Measurements from ENCODE around the gene AIMP2.
"Not testable (repeated sequence)": the region's sequence is repeated elsewhere in the genome, so short reads cannot be mapped to it uniquely, and the experiment has no call there.

Gene AIMP2

DNA sequence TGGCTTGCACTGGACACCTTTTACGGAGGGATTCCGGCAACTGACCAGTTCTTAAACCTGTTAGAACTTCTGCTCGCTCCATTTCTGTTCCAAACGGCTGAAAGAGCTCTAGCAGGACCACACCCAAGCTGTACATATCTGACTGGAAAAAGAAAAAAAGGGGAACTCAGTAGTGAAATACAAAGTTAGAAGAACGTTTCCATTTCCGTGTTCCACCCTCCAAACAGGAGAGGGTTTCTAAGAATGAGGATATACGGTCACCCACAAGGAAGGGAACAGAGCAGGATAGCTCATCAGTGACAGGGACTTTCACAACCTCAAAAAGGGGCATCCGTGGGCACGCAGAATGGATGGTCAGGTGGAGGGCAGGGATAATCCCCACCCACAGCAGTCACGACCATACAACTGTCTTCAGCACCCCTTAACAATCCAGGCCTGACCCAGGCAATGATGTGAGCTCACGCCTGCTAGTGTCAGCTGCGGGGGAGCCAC, 17.8 kb downstream of the AIMP2 start:
- DNase-seq = no peak

DNA sequence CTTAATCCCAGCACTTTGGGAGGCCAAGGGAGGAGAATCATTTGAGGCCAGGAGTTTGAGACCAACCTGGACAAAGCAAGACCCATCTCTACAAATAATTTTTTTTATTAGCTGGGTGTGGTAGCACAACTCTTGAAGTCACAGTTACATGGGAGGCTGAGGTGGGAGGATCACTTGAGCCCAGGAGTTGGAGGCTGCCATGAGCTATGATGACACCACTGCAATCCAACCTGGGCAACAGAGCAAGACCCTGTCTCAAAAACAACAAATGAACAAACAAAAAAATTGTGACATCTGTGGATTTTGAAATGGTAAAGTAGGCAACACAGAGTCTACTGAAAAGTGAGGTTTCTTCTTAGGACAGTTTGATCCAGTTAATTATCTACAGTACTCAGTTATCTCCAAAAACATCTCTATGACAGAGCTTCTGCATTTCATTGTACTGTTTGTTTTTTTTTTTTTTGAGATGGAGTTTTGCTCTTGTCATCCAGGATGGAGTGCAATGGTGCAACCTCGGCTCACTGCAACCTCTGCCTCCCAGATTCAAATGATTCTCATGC, 18.8 kb downstream of the AIMP2 start:
- DNase-seq = no peak

- no peak for DNase-seq
Observed at GRCh38 chr7:6028563-6028962, 19.5 kb downstream of the AIMP2 start.

DNA sequence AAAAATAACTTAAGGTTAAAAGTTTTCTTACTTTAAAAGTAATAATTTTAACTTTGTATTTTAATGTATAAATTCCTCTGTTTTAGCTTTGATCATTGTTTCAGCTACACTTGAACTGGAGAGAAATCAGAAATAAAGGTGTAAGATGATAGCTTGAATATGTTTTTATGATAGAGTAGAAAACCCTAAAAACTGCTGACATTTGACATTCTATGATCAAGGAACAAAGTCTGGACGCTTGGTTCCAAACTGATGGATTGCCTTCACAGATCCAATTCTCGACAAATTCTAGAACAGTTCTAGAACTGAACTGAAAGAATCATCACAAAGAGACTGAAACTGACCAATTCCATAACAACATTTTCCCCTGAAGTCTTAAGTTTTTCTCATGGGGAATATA, 21.9 kb downstream of the AIMP2 start, which contains the start of gene ANKRD61:
Gene ANKRD61 (plus strand): TSS at position 389 of the 400 bp plus-strand sequence. CDS start 0 bp downstream, at position 389.
- DNase-seq = no peak

DNA sequence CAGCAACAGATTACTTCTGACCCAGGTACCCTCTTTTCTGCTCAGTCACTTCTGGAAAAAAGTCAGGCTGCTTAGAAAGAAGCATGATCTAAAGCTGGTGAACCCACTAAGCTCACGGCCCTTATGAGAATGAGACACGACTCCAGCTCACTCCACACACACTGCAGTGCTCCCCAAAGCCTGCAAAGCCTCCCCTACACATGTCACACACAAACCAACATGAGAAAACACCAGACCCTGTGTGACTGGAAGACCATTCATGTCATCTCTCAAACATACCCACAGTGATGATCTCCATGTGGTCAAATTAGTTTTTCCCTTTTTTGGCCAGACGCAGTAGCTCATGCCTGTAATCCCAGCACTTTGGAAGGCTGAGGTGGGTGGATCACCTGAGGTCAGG, 22.5 kb downstream of the AIMP2 start:
- no peak for DNase-seq

DNA sequence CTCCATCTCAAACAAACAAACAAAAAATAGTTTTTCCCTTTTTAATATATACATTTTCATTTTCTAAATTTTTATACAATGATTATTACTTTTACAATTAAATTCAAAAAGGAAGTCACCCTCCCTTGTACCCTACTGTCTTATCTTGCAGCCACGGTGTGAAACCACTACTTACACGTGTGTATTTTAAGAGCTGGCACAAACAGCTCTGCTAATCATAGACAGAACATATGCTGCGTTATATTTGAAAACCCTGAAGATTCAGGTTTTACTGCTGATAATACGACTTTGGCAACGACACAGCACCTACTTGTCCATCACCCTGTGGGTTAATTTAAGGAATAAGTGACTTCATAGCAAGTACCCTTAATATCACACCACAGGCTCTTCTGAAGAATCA, 23.1 kb downstream of the AIMP2 start:
- DNase-seq = no peak

GRCh38 chr7:6032641-6033040, 23.6 kb downstream of the AIMP2 start:
- DNase-seq = no peak

DNA sequence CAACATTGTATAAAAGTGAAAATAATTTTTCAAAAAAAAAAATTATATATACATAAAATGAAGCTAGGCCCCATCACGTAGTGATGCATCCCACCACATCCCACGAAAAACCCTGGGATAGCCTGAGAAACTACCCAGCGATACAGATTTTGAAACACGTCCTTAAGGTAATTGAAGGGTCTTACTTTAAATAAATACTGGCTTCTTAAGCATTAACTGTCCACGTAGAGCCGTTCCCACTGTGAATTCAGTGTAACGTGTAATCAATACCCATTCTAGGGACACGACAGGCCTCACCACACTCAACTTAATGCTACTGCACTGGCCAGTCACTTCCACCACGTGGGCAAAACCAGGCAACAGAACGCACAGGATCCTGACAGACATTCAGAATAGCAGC, 26.1 kb downstream of the AIMP2 start:
- DNase-seq = no peak

DNA sequence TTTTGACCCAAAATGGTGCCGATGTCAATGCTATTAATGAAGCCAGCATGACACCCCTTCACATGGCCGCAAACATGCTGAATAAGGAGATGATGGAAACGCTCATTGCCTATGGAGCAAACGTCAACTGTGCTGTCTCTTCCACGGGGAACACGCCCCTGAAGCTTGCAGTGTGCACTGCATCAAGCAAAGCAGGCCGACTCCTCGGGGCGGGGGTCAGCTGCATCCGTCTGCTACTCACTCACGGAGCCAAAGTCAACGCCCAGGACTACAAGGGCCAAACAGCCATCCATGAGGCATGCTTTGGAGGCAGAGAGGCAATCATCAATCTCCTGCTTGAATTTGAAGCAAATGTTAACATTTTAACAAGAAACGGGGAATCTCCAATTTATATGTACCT, 26.6 kb downstream of the AIMP2 start:
- no peak for DNase-seq

DNA sequence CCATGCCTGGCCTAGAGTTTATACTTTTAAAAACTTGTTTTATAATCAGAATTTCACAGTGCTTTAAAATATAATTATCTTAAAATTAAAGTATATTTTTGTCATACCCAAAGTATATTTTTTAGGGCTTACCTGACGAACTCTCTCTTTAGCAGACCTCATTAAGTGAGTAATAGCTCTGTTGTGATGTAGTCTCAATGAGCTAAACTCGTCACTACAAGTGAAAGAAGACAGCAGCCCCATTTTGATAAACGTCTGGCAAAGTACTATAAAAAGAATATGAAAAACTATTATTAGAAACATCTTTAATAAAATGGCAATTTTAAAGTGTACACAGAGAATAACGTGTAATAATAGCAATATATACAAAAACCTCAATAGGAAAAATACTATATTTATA, 40.7 kb downstream of the AIMP2 start:
- no peak for DNase-seq

DNA sequence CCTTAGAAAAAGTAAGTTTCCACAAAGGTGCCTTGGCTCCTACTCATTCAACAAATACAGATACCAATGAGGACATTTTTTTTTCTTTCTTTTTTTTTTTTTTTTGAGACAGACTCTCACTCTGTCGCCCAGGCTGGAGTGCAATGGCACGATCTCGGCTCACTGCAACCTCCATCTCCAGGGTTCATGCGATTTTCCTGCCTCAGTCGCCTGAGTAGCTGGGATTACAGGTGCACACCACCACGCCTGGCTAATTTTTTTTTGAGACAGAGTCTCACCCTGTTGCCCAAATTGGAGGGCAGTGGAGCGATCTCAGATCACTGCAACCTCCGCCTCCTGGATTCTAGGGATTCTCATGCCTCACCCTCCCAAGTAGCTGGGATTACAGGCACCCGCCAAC, 42.1 kb downstream of the AIMP2 start:
- DNase-seq = not testable (repeated sequence)

DNA sequence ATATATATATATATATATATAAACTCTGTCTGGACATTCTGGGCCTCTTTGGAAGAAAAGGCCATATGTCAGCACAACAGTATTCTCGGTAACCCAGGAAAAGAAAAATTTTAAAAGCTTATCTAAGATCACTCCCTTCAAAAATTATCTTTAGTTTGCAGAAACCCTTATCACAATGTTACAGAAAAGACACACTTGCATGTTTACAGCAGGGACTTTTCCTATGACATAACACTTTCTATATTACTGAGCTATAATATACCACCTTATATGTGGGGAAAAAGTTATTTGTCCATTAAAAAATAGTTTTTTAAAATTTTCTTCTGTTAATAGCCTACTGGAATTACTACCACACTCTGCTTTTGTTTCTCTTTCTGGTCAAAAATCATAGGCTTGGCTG, 47.5 kb downstream of the AIMP2 start:
- no peak for DNase-seq

DNA sequence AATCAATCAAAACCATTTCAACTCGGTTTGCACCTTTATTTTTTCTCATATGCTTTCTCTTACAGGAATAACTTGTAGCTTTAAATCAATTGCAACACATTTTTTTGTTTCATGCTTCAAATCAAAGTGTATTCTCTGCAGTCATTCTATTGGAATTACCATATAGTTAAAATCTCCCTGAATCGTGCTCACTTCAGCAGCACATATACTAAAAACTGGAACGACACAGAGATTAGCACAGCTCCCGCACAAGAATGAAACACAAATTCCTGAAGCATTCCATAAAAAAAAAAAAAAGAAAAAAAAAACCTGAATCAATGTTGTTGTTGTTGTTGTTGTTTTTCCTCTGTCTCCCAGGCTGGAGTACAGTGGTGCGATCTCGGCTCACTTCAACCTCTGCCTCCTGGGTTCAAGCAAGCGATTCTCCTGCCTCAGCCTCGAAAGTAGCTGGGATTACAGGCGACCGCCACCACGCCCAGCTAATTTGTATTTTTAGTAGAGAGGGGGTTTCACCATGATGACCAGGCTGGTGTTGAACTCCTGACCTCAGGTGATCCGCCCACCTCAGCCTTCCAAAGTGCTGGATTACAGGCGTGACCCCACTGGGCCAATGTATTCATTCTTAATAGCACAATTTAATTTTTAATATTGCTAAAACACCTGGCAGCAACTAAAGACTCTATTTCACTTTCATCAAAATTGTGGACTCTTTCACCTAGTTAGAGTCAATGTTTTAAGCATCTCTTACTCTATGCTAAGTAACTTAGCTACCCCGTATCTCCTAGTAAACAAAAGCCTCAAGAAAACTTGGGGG, 48.5 kb downstream of the AIMP2 start:
- peak; percentile 5 for DNase-seq

DNA sequence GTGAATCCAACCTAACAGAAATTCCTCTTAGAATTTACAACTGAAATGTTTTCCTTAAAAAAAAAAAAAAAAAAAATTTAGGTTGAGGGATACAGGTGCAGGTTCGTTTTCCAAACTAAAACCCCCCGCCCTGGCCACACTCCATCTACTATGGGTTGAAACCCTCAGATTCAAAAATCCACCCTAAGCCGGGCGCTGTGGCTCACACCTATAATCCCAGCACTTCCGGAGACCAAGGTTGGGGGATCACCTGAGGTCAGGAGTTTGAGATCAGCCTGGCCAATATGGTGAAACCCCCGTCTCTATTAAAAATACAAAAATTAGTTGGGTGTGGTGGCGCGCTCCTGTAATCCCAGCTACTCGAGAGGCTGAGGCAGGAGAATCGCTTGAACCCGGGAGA, 50.9 kb downstream of the AIMP2 start:
- not testable (repeated sequence) for DNase-seq

- DNase-seq = no peak
Observed at GRCh38 chr7:6071406-6071805, 62.3 kb downstream of the AIMP2 start.

Data from NCI-H2227 treated with DMSO at 0.1 percent for 48 hours (cell line).